RPMI8226 (cell line): ENCODE data around the gene SLC17A7.
A peak's percentile ranks its signal among the peaks of the same experiment; 100 is the strongest.

Experiments used
- DNase-seq: peaks from one replicate; pipeline ENCODE4 v3.0.0-alpha.2; 2015

The SLC17A7 gene

GRCh38 chr19:49403404-49404187 lies 37.7 kb downstream of the SLC17A7 start:
- no peak for DNase-seq

- DNase-seq, result no peak
These were observed 41.3 kb downstream of the SLC17A7 start for GRCh38 chr19:49400029-49400428.

GRCh38 chr19:49398931-49399330 lies 42.4 kb downstream of the SLC17A7 start:
- no peak for DNase-seq

DNA sequence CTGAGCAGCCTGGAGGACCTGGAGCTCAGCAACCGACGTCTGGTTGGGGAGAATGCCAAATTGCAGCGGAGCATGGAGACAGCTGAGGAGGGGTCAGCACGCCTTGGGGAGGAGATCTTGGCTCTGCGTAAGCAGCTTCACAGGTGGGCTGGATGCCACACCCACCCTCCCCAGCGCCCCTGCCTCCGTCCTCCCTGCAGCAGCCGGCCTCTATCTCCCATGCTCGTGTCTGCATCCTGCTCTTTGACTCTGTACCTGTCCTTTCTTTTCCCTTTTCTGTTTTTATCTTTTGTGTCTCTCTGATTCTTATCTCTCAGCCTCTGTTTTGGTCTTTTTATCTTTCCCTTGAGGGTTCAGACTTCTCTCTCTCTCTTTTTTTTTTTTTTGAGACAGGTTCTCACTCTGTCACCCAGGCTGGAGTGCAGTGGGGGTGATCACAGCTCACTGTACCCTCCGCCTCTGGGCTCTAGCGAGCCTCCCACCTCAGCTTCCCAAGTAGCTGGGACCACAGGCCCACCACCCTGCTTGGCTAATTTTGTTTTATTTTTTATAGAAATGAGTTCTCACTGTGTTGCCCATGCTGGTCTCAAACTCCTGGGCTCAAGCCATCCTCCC lies 43.2 kb downstream of the SLC17A7 start:
- no peak for DNase-seq

GRCh38 chr19:49396738-49397505 lies 44.4 kb downstream of the SLC17A7 start:
- no peak for DNase-seq

- no peak for DNase-seq
These were observed 45.5 kb downstream of the SLC17A7 start for GRCh38 chr19:49395581-49396407.

- no peak for DNase-seq
These were observed 47.4 kb downstream of the SLC17A7 start for GRCh38 chr19:49393881-49394280.

GRCh38 chr19:49391581-49392399 lies 49.5 kb downstream of the SLC17A7 start:
- peak; percentile 76 for DNase-seq

GRCh38 chr19:49390929-49391359 lies 50.4 kb downstream of the SLC17A7 start:
- no peak for DNase-seq

GRCh38 chr19:49390131-49390928 lies 51.0 kb downstream of the SLC17A7 start:
- DNase-seq, result no peak

- no peak for DNase-seq
These were observed 51.9 kb downstream of the SLC17A7 start for GRCh38 chr19:49389406-49389805.

- peak; percentile 92 for DNase-seq
These were observed 53.4 kb downstream of the SLC17A7 start, which contains the start of gene KASH5 for GRCh38 chr19:49387936-49388372. Gene KASH5 (plus strand): TSS chr19:49388249. CDS start chr19:49390884, 2,635 bp downstream.

- DNase-seq, result no peak
These were observed 57.7 kb downstream of the SLC17A7 start for GRCh38 chr19:49383599-49383998.

- no peak for DNase-seq
These were observed 58.7 kb downstream of the SLC17A7 start for GRCh38 chr19:49382639-49383038.

DNA sequence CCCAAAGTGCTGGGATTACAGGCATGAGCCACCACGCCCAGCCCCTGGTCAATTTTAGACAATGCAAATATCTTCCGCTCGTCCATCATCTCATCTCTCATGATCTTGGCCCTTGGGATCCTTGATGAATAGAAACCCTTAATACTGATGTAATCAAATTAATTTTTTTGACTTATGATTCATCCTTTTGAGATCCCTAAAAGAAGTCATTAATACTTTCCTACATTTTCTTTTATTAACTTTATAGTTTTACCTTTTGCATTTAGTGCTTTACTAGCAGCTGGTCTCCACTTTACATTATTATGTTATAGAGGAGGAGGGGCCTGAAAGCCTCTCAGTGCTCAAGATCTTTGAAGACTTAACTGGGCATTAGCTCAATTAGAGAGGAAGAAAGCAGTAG lies 60.9 kb downstream of the SLC17A7 start:
- no peak for DNase-seq
